HepG2 (cell line): ENCODE data around the gene ILKAP. TPM values are rescaled to one million over a fixed set of nuclear protein-coding genes. Genes with fewer than 3 reads are reported as not detected.

Source experiments
- ATAC-seq: fragments of 200-7000 bp; cut with Tn5 transposase; 3 replicates; pipeline ENCODE4 v1.9.1; 2020; ENCODE audit warnings: mild to moderate bottlenecking, moderate library complexity
- BruUV-seq: library from RNA; stranded (reverse); fragments of 400-500 nt; replicated peaks from 2 replicates; lab custom pipeline; 2021; lab: Mats Ljungman, UMichigan
- CTCF ChIA-PET: fragments of 300-600 bp; formaldehyde crosslinking; extraction: SDS; loops from one replicate; lab custom pipeline; 2021; ENCODE audit warnings: low total read pairs, inconsistent platforms, low intra/inter-chr PET ratio; lab: Yijun Ruan, JAX
- POLR2A ChIA-PET: fragments of 350-600 bp; sonication (Branson Sonifier 250); formaldehyde crosslinking; loops from one replicate; lab custom pipeline; 2020; ENCODE audit warnings: antibody characterized with exemption, inconsistent platforms; lab: Yijun Ruan, JAX
- DNase-seq: peaks from one replicate; pipeline ENCODE4 v3.0.0-alpha.2; 2015; ENCODE audit warnings: low spot score
- FAIRE-seq: peaks from 3 replicates; lab custom pipeline; 2011; peaks lifted over from hg19 to GRCh38; lab: Jason Lieb, UNC
- H2AFZ ChIP-seq: one replicate; pipeline ENCODE4 v1.6.1; 2011; ENCODE audit warnings: low read length, inconsistent platforms
- H3K27ac ChIP-seq: fragments of 300-600 bp; 3 replicates; pipeline ENCODE4 v1.8.0; 2011; ENCODE audit warnings: mixed run types, mild to moderate bottlenecking, mixed read lengths, low read length, inconsistent platforms; ENCODE audit not compliant: insufficient read depth; ENCODE audit errors: extremely low read length
- H3K27me3 ChIP-seq, 2 experiments: fragments of 200-600 bp in 1 of 2; 2 replicates in 1 of 2; 3 replicates in 1 of 2; pipeline versions ENCODE4 v1.6.0 to v1.8.0; 2011; ENCODE audit warnings: low read length in 2 of 2, mild to moderate bottlenecking in 2 of 2, moderate library complexity in 2 of 2, inconsistent platforms in 1 of 2; ENCODE audit not compliant: insufficient read depth in 2 of 2, control insufficient read depth in 1 of 2
- H3K36me3 ChIP-seq, 2 experiments: fragments of 200-600 bp in 1 of 2; replicated peaks in 1 of 2; 2 replicates in 1 of 2; 3 replicates in 1 of 2; pipeline versions ENCODE4 v1.5.1 to v1.8.0; 2011; ENCODE audit warnings: low read length in 2 of 2, inconsistent platforms in 1 of 2; ENCODE audit not compliant: insufficient read depth in 2 of 2, control insufficient read depth in 1 of 2
- H3K4me1 ChIP-seq: 2 replicates; pipeline ENCODE4 v1.5.1; 2012; ENCODE audit warnings: low read length, inconsistent platforms; ENCODE audit not compliant: insufficient read depth
- H3K4me2 ChIP-seq: 2 replicates; pipeline ENCODE4 v1.6.0; 2011; ENCODE audit warnings: low read depth, low read length, inconsistent platforms
- H3K4me3 ChIP-seq, 3 experiments: fragments of 200-600 bp in 1 of 3; sonication (generic), shearing (Covaris generic) in 1 of 3; replicated peaks in 1 of 3; 2 replicates each; pipeline ENCODE4 v1.5.1; 2011 to 2016; ENCODE audit warnings: low read length in 3 of 3, inconsistent platforms in 2 of 3, low read depth in 2 of 3, mild to moderate bottlenecking in 2 of 3, control low read depth in 1 of 3, mixed read lengths in 1 of 3; ENCODE audit not compliant: insufficient read depth in 1 of 3
- H3K79me2 ChIP-seq: one replicate; pipeline ENCODE4 v1.6.1; 2011; ENCODE audit warnings: low read length, inconsistent platforms; ENCODE audit not compliant: insufficient read depth
- H3K9ac ChIP-seq: 2 replicates; pipeline ENCODE4 v1.6.0; 2011; ENCODE audit warnings: mild to moderate bottlenecking, low read depth, low read length, inconsistent platforms; ENCODE audit not compliant: insufficient read depth
- H3K9me3 ChIP-seq: 2 replicates; pipeline ENCODE4 v1.5.1; 2012; ENCODE audit warnings: mild to moderate bottlenecking, low read length
- H4K20me1 ChIP-seq: 2 replicates; pipeline ENCODE4 v1.6.0; 2011; ENCODE audit warnings: inconsistent platforms, mild to moderate bottlenecking, low read length, moderate library complexity; ENCODE audit not compliant: insufficient read depth
- ATM ChIP-seq: fragments of 450-650 bp; IDR thresholded peaks from 2 replicates; pipeline ENCODE4 v1.7.1; 2017; ENCODE audit warnings: mild to moderate bottlenecking, borderline replicate concordance
- FOXA1 ChIP-seq, 2 experiments: fragments of 450-650 bp in 1 of 2; sonication (generic) in 1 of 2; formaldehyde crosslinking in 1 of 2; IDR thresholded peaks; 2 replicates each; pipeline versions ENCODE4 v1.4.0 to v1.6.1; 2016 to 2020; ENCODE audit warnings: missing genetic modification reagents in 1 of 2
- FOXK2 ChIP-seq: fragments of 450-650 bp; IDR thresholded peaks from 2 replicates; pipeline ENCODE4 v1.6.1; 2016
- HCFC1 ChIP-seq: fragments of 150-350 bp; IDR thresholded peaks from 2 replicates; pipeline ENCODE4 v1.6.1; 2014; ENCODE audit warnings: low read depth, low read length
- JUNB ChIP-seq: sonication (generic); formaldehyde crosslinking; IDR thresholded peaks from 2 replicates; pipeline ENCODE4 v1.8.0; 2022; ENCODE audit warnings: missing genetic modification reagents, mild to moderate bottlenecking, borderline replicate concordance
- KAT2B ChIP-seq: fragments of 150-350 bp; IDR thresholded peaks from 2 replicates; pipeline ENCODE4 v1.6.1; 2014; ENCODE audit warnings: low read depth, low read length, borderline replicate concordance
- LCORL ChIP-seq, 2 experiments: fragments of 450-650 bp in 1 of 2; sonication (generic) in 1 of 2; formaldehyde crosslinking in 1 of 2; IDR thresholded peaks; 2 replicates each; pipeline versions ENCODE4 v1.5.0 to v1.6.1; 2017 to 2020; ENCODE audit warnings: antibody characterized with exemption in 1 of 2, missing genetic modification reagents in 1 of 2
- MEIS2 ChIP-seq: sonication (generic); formaldehyde crosslinking; IDR thresholded peaks from 2 replicates; pipeline ENCODE4 v1.9.0; 2021; ENCODE audit warnings: mild to moderate bottlenecking, missing genetic modification reagents
- NBN ChIP-seq: fragments of 450-650 bp; conservative IDR thresholded peaks from 2 replicates; pipeline ENCODE4 v1.6.1; 2017
- NONO ChIP-seq, 2 experiments: fragments of 450-650 bp in 1 of 2; sonication (generic) in 1 of 2; formaldehyde crosslinking in 1 of 2; IDR thresholded peaks in 1 of 2; conservative IDR thresholded peaks in 1 of 2; 2 replicates each; pipeline versions ENCODE4 v1.6.1 to v1.8.0; 2017 to 2022; ENCODE audit warnings: mild to moderate bottlenecking in 1 of 2, missing genetic modification reagents in 1 of 2, moderate library complexity in 1 of 2
- PHB2 ChIP-seq: fragments of 450-650 bp; IDR thresholded peaks from 2 replicates; pipeline ENCODE4 v1.6.1; 2018; ENCODE audit not compliant: partially characterized antibody
- SOX6 ChIP-seq, 2 experiments: fragments of 450-650 bp in 1 of 2; sonication (generic) in 1 of 2; formaldehyde crosslinking in 1 of 2; IDR thresholded peaks; 2 replicates each; pipeline versions ENCODE4 v1.4.0 to v1.6.1; 2017 to 2020; ENCODE audit warnings: antibody characterized with exemption in 1 of 2, mild to moderate bottlenecking in 1 of 2, missing genetic modification reagents in 1 of 2
- TARDBP ChIP-seq: sonication (generic); formaldehyde crosslinking; IDR thresholded peaks from 2 replicates; pipeline ENCODE4 v1.8.0; 2022; ENCODE audit warnings: mild to moderate bottlenecking, missing genetic modification reagents
- TEAD3 ChIP-seq: optimal IDR thresholded peaks from 2 replicates; pipeline ENCODE3; 2016; ENCODE audit warnings: borderline replicate concordance
- ZFP36 ChIP-seq: fragments of 150-350 bp; IDR thresholded peaks from 2 replicates; pipeline ENCODE4 v1.6.1; 2018; ENCODE audit warnings: borderline replicate concordance, low read length, low read depth; ENCODE audit not compliant: partially characterized antibody
- ZNF17 ChIP-seq: sonication (generic); formaldehyde crosslinking; IDR thresholded peaks from 2 replicates; pipeline ENCODE4 v1.5.0; 2020; ENCODE audit warnings: mild to moderate bottlenecking, missing genetic modification reagents
- ZNF282 ChIP-seq: fragments of 450-650 bp; IDR thresholded peaks from 2 replicates; pipeline ENCODE4 v1.6.1; 2018; ENCODE audit not compliant: partially characterized antibody
- ZNF333 ChIP-seq: sonication (generic); formaldehyde crosslinking; IDR thresholded peaks from 2 replicates; pipeline ENCODE4 v1.4.0; 2020; ENCODE audit warnings: mild to moderate bottlenecking, missing genetic modification reagents, borderline replicate concordance
- WGBS: methylation state at CpG from one replicate; pipeline ENCODE4 v1.1.6; 2017; ENCODE audit warnings: low lambda C conversion rate; 5-methylcytosine and 5-hydroxymethylcytosine counted together
- in situ Hi-C: cut with HindIII; loops from 2 replicates; pipeline ENCODE4 v1.10.0; 2017; ENCODE audit warnings: low pct_unique_long_range_greater_than_20kb; ENCODE audit not compliant: extremely low pct_ligation_motif_present
- intact Hi-C: fragments of 100-400 bp; cut with micrococcal nuclease; formaldehyde crosslinking; loops from one replicate; pipeline ENCODE4 v1.10.0; 2022; ENCODE audit not compliant: unreplicated experiment
- polyA plus RNA-seq, 8 experiments: library from polyadenylated mRNA; depleted of rRNA in 3 of 8; stranded (reverse) in 7 of 8; unstranded in 1 of 8; fragments of >200 nt; fragmentation: Illumina TruSeq in 4 of 8; extraction: Trizol in 4 of 8; gene quantifications; 2 replicates each; pipeline versions ENCODE4 v1.2.1 to v1.2.3, GENCODE V29; 2011 to 2016; ENCODE audit warnings: low read depth in 4 of 8, missing spikeins in 1 of 8, mixed read lengths in 1 of 8; ENCODE audit not compliant: insufficient read depth in 1 of 8
- total RNA-seq, 5 experiments: library from RNA; depleted of rRNA; stranded (reverse); fragments of >200 nt; fragmentation: Illumina TruSeq; extraction: Trizol; gene quantifications; 2 replicates each; pipeline ENCODE4 v1.2.3, GENCODE V29; 2016; ENCODE audit warnings: low read depth in 1 of 5
- TF ChIP-seq, protein P1 (sequence below): fragments of 450-650 bp; IDR thresholded peaks from 2 replicates; pipeline ENCODE4 v1.6.1; 2017

Gene ILKAP
- total and polyA plus RNA-seq, 2 of the 13 experiments (the other 11 are each of a cell fraction or from before 2014, with no cell fraction given), result 29.6 to 33.1 TPM

DNA sequence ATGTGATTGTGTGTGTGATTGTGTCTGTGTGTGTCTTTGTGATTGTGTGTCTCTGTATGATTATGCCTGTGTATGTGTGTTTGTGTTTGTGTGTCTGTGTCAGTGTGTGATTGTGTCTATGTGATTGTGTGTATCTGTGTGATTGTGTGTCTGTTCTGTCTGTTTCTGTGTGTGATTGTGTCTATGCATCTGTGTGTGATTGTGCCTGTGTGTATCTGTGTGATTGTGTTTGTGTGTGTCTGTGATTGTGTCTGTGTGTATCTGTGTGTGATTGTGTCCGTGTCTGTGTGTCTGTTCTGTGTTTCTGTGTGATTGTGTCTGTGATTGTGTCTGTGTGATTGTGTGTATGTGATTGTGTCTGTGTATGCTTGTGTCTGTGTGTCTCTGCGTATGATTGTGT lies 77.2 kb downstream of the ILKAP start:
- intact Hi-C loops, result no loop called here
- no TSS peak for BruUV-seq
- Histone ChIP-seq H3K9me3 (no peaks in the 10 kb centered on the region), H3K9ac (no peak overlapping the region), H3K36me3 (no peaks in the 10 kb centered on the region), H2AFZ (no peak overlapping the region), H3K27me3 (peaks cover 3 to 32% of the 10 kb centered on the region in 2 experiments), H3K4me2 (no peak overlapping the region), H3K4me1 (peaks cover 9% of the 10 kb centered on the region), H3K4me3 (no peak overlapping the region), H4K20me1 (no peaks in the 10 kb centered on the region), H3K27ac (no peak overlapping the region), H3K79me2 (no peaks in the 10 kb centered on the region)
- DNase-seq, result no peak
- FAIRE-seq, result no peak
- ChIA-PET POLR2A (no interaction called here), CTCF (no interaction called here)
- TF ChIP-seq PHB2 (peak; percentile 69), ZFP36 (no peak), HCFC1 (no peak), SOX6 (IDR thresholded peaks at IDR 0.05) (peak; percentile 64), SOX6 (CRISPR knock-in tag; IDR thresholded peaks at IDR 0.05) (no peak), FOXK2 (peak; percentile 26), TARDBP (CRISPR knock-in tag) (no peak), MEIS2 (no peak), ZNF333 (CRISPR knock-in tag) (no peak), ZNF282 (peak; percentile 43), LCORL (IDR thresholded peaks at IDR 0.05) (peak; percentile 8; the same call in 1 of the 2 replicates), LCORL (CRISPR knock-in tag; IDR thresholded peaks at IDR 0.05) (no peak), ATM (0 out of 2 replicates have a peak, but pooled peaks have one; percentile 28), NBN (peak; percentile 89), JUNB (CRISPR knock-in tag) (peak; percentile 42; the same call in 1 of the 2 replicates), ZNF17 (CRISPR knock-in tag) (no peak), KAT2B (no peak), FOXA1 (IDR thresholded peaks at IDR 0.05) (0 out of 2 replicates have a peak, but pooled peaks have one; percentile 10), FOXA1 (CRISPR knock-in tag; IDR thresholded peaks at IDR 0.05) (no peak), TEAD3 (CRISPR knock-in tag) (peak; percentile 24), NONO (IDR thresholded peaks at IDR 0.05) (0 out of 2 replicates have a peak, but pooled peaks have one; percentile 67), NONO (CRISPR knock-in tag; conservative IDR thresholded peaks at IDR 0.05) (no peak)
- TF ChIP-seq, protein P1, sequence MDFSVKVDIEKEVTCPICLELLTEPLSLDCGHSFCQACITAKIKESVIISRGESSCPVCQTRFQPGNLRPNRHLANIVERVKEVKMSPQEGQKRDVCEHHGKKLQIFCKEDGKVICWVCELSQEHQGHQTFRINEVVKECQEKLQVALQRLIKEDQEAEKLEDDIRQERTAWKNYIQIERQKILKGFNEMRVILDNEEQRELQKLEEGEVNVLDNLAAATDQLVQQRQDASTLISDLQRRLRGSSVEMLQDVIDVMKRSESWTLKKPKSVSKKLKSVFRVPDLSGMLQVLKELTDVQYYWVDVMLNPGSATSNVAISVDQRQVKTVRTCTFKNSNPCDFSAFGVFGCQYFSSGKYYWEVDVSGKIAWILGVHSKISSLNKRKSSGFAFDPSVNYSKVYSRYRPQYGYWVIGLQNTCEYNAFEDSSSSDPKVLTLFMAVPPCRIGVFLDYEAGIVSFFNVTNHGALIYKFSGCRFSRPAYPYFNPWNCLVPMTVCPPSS, result peak; percentile 90; the same call in 1 of the 2 replicates
- WGBS, result 55% methylated on average over 2 of the region's 2 CpGs
- in situ Hi-C loops, result no loop called here
- no peak for ATAC-seq
